Stimulated activated CD8-positive, alpha-beta memory T cell treated with anti-CD3 and anti-CD28 coated beads, Interleukin-15, amount 100 ng/mL, for 24 hours (primary cell): ENCODE results near the gene RAB3C.
"Not testable (repeated sequence)": the region's sequence is repeated elsewhere in the genome, so short reads cannot be mapped to it uniquely, and the experiment has no call there.

ENCODE experiments used
- DNase-seq: peaks from one replicate; pipeline ENCODE4 v3.0.0-alpha.2; 2020; ENCODE audit warnings: low read depth

RAB3C gene

DNA sequence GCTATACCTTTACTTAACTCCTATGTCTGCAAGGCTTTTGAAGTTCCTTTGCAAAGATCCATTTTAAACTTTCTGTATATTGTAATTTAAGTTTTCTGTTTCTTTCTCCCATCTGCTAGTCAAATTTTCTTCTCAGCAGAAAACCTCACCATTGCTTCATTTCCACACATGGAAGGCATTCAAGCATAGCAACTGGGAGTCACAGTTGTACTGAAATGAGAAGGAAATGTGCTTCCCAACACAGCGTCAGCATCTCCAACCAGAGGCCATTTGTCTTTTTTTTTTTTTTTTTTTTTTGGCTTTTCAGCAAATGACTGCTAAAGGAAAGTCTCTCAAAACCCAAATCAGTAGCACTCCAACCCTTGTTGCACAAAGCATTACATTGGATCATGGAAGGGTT lies 92.5 kb downstream of the RAB3C start:
- DNase-seq: no peak

DNA sequence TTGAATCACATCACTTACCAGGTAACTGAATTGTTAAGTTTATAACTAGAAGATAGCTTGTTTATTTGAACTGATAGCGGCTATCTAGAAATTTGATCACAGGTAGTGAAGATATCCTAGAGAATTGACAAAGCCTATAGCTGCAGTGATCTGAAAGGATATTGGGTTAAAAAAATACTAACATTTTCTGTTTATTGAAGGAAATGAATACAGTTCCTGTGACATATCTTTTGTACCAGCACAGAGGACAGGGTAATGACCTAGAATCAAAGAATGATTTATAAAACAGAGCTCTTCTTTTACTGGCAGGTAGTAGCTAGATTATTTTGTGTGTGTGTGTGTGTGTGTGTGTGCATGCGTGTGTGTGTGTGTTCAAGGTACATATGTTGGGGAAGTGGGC lies 94.8 kb downstream of the RAB3C start:
- no peak for DNase-seq

DNA sequence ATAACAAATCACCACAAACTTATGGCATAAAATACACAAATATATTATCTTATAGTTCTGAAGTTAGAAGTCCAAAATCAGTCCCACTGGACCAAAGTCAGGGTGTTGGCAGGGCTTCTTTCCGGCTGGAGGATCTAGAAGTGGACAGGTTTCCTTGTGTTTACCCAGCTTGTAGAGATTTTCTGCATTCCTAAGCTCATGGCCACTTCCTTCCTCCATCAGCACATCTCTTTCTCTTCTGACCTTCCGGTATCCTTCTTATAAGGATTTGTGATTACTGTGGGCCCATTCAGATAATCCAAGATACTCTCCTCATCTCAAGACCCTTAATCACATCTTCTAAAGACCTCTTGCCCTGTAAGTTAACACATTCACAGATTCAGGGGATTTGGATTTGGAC lies 97.6 kb downstream of the RAB3C start:
- DNase-seq: no peak

DNA sequence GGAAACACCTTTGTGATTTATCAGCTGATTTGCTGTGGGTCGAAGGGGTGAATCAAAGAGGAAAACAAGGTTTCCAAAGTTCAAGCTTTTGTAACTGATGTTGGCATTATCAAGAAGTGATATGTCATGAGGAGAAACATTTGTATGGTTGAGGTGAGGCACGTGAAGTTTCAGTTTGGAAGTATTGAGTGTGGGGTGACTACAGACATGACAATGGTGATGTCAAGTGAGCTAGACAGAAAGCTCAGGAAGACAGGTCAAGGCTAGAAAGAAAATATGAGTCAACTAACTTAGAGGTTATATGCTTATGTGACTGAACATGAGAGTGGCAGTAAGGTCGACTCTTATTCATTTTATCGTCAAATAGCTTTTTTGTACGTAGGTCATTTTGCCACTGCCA lies 99.1 kb downstream of the RAB3C start:
- no peak for DNase-seq

DNA sequence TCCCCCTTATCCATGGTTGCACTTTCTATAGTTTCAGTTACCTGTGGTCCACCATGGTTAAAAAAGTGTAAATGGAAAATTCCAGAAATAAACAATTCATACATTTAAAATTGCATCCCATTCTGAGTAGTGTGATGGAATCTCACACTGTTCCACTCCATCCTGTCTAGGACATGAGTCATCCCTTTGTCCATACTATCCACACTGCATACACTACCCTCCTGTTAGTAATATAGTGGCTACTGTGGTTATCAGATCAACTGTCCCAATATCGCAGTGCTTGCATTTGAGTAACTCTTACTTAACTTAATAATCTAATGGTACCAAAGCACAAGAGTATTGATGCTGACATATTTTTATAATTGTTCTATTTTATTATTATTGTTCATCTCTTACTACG lies 100.7 kb downstream of the RAB3C start:
- DNase-seq: no peak

DNA sequence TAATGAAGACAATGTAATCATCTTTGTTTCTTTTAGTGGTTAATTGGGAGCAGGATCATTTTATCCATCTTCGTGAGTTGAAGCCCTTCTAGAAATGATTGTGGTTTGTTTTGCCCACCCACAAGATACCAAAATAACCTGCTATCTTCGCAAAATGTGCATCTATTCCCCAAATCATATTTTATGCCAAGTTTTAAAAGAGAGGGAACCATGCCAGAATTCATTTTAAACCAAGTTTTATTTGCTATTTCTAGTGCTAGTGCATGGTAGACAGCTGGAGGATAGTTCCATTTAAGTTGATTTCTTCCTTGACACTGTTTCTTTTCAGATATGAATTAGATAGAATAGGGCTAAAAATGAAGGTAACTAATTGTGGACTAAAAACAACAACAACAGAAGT lies 104.2 kb downstream of the RAB3C start:
- no peak for DNase-seq

DNA sequence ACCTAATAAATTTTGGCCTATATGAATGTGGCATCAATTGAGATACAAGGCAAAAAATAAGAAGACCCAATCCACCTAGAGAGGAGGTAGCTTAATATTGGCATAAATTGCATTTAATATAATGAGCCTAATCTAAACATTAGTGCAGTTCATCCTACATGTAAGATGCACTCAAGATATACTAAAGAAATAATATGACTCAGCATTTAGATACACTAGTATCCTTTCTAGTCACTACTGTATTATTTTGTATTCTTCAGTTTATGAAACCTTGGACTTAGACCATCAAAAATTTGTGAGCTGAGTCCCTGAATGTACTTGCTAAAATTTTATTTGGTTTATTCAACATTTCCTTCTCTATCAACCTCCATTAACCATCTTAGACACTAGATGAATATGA lies 104.7 kb downstream of the RAB3C start:
- DNase-seq: no peak

DNA sequence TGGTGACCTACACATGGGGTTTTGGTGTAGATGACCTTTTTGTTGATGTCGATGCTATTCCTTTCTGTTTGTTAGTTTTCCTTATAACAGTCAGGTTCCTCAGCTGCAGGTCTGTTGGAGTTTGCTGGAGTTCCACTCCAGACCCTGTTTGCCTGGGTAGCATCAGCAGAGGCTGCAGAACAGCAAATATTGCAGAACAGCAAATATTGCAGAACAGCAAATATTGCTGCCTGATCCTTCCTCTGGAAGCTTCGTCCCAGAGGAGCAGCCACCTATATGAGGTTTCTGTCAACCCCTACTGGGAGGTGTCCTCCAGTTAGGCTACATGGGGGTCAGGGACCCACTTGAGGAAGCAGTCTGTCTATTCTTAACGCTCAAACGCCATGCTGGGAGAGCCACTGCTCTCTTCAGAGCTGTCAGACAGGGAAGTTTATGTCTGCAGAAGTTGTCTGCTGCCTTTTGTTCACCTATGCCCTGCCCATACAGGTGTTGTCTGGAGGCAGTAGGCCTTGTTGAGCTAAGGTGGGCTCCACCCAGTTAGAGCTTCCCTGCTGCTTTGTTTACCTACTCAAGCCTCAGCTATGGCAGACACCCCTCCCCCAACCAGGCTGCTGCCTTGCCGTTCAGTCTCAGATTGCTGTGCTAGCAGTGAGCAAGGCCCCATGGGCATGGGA lies 116.3 kb downstream of the RAB3C start:
- not testable (repeated sequence) for DNase-seq

DNA sequence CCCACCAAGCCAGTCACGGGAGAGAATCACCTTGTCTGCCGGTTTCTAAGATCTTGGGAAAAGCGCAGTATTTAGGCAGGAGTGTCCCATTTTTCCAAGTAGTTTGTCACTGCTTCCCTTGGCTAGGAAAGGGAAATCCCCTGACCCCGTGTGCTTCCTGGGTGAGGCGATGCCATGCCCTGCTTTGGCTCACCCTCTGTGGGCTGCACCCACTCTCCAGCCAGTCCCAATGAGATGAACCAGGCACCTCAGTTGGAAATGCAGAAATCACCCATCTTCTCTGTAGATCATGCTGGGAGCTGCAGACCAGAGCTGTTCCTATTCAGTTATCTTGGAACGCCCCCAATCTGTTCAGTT lies 116.9 kb downstream of the RAB3C start:
- DNase-seq: no peak

DNA sequence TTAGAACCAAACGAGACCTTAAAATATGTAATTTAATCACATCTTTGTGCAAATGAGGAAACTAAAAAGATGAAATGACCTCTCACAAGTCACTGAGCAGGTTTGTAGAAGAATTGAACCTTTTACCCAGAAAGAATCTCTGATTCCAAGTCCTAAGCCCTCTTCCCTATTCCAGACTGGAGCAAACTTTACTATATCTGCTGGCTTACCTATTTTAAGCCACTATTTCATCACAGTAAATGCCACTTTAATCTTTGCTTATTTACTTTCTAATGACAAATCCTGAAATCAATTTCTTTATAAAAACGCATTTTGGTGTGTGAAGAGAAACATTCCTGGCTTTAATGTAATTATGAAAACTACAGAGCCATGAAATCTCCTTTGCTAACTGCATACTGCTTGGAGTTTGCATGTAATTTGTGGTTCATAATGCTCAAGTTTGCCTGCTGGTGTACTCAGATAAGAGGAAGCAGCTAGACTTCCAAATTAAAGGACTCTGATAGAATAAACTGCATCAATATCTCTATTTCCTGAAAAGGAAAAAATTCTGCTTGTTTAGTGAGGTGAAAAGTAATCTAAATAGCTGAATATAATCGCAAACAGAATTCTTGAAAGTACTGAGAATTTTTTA lies 121.2 kb downstream of the RAB3C start:
- no peak for DNase-seq

DNA sequence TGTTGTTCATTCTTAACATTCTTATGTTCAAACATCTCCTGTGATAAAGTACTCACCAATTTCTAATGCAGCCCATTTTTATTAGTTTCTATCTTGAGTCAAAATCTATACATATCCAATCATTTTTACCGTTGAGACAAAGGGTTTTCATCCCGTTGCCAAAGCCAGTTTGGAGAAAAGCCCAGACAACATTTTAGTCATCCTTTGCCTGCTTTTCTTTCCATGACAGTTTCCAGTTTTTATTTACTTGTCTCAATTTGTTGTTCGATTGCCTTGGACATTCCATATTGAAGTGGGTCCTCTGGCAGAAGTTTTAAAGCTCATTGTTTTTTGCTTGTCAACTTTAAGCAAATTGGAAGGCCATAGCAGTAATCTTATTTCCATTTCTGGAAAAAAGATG lies 123.9 kb downstream of the RAB3C start:
- no peak for DNase-seq

DNA sequence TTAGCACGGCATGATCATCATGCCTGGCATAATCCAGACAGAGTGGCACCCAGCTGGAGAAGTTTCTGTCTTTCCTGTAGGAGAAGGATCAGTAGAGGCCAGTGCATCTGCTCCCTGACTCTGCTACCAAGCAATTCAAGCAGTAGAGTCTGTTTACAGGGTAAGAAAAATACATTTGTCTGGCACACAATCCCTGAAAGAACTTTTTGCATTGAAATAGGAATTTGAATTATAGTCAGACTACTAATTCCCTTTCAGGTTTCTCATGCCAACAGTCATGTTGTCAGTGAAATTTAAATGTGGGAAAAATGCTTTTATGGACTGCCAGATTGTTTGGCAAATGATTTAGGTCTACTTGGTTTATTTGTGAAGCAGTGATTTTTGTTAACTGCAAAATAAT lies 125.6 kb downstream of the RAB3C start:
- DNase-seq: no peak

DNA sequence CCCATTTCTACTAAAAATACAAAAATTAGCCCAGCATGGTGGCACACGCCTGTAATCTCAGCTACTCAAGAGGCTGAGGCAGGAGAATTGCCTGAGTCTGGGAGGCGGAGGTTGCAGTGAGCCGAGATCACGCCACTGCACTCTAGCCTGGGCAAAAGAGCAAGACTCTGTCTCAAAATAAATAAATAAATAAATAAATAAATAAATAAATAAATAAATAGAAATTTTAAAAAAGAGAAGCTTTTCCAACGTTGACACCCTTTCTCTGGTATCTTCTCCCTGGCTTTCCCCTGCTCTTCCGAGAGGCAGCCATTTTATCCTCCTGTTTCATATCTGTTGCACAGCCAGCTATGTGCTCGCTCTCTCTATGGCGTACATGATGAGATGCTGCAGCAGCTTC lies 127.5 kb downstream of the RAB3C start:
- DNase-seq: not testable (repeated sequence)

DNA sequence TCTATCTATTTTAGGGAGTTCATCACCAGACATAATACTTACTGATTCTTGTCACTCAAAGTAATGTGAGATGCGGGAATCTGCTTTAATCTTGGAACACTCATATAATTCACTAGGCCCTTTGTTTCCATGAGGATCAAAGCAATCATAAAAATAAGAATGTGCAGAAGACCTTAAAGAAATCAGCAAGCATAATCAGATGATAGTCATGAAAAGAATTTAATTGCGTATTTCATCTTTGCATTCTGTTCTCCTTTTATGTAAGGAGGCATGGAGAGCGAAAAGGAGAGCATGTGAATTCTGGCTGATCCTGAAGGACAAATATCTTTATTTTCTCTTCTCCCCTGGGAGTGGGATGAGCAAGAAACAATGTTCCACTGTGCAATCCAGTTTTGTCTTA lies 128.0 kb downstream of the RAB3C start:
- no peak for DNase-seq

DNA sequence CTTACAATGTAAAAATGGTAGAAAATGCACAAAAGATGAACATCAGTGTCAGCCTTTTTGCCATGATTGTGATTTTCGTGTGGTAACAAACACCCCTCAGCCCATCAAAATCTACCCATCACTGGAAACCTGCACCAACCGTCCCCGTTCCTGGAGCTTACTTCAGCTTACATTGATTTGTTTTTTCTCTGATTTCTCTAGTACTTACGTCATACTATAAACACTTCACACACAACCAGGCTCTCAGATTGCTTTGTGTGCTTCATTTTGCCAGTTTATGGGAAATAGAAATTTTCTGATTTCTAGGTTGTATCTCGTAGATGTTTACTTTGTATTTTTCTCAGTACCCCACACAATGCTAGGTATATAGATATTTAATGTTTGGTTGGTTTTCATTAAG lies 129.1 kb downstream of the RAB3C start:
- DNase-seq: no peak

DNA sequence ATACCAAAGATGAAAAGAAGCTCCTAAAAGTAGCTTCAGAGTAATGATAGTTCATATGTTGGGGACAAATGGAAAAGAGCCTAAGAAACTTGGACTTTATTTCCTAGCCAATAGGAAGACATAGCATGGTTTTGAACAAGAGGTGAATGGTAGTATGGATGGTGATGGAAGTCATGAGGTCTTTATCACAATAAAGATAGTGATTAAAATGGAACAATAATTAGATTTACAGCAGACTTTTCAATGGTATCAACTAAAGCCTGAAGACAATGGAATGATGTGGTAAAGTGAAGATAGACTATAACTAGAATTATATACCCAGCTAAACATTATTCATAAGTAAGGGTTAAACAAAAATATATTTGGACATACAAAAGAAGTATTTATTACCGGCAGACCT lies 131.2 kb downstream of the RAB3C start:
- DNase-seq: no peak

DNA sequence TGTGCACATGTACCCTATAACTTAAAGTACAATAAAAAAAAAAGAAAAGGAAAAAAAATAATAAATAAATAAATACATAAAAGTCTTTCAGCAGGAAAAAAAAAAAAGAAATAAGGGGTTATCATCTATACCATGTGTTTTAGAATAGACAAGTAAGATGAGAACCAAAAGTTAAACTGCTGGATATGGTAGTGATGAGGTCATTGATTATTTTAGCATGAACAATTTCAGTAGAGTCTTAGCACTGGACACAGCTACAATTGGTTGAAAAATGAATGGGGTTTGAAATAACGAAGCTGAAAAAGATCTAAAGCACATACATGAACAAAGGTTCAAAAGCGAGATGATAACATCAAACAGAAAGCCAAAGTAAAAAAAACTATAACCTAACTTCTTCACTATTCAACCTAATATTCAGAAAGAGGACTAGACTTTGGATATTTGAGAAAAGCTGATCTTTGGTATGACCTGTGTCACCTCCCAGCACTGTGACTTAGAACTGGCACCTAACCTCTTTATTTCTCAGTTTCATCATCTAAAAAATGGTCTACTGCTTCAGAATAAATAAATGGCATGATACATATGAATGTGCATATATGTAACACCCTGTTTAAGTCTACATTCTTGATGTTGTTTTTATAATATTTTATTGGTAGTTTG lies 133.3 kb downstream of the RAB3C start:
- no peak for DNase-seq

DNA sequence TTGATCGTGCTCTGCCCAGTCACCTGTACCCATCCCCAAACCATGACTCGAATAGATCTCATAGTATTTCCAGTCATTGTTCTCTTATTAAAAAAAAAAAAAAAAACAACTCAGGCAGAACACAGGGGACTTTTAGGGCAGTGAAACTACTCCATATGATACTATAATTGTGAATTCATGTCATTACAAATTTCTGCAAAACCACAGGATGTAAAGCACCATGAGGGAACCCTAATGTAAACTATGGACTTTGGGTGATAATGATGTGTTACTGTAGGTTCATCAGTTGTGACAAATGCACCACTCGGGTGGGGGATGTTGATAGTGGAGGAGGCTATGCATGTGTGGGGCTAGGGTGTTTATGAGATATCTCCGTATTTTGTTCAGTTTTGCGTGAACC lies 133.8 kb downstream of the RAB3C start:
- no peak for DNase-seq

DNA sequence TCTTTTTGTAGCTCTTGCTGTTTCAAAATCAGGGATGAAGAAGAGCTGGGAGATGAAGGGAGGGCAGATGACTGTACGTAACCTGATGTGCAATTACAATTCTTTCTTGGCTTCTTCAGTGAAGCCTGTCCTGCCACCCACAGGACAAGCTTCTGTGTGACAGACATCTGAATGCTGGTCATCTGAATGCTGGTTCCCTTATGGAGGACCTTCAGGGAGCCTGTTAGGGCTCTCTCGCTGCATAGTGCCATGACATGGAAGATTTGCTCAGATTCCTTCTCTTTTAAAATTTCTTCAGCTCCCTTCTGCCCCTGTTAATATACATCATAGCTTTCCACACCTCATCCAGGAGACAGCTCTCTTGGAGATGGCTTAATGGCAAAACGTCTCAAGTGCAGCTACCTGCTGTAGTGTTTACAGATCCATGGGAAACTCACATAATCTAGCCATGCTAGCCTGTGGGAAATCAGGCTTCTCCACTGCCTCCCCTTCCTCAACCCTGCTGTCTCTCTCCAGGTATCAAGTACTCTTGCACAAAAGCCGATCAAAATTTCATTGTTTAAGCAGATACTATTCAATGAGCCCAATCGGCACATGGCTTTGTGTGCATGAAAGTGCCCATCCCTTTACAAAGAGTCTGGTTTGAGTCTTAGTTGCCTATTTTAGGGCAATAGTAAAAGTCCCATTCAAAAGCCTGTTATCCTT lies 134.6 kb downstream of the RAB3C start:
- no peak for DNase-seq

DNA sequence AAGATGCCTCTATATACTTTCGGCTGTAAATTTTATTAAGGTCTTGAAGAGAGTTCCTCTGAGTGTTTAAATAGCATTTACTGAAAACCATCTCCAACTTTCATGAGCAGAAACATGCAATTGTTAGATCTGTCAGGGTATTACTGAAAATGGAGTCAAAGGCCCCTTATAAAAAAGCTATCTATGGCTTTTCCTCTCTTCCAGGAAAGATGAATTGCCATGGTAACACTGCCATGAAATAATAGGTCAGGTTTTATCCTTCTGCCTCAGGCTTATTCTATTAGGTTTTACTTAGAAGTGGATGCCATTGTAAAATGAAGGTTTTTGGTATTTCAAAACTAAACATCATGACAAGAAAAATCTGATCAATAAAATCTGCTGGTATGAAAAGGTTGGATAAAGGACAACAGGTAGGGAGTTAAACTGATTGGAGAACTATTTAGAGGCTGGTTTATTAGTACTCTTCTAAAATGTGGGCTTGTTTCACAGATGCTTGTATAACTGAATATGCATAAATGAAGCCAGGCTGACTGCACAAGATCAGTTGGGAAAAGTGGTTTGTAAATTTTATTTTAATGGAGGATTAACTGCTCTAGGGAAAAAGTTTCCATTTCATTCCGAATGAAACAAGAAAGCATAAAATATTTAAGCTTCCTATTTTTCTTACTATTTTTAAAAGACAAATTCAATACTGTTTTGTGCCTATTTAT lies 135.5 kb downstream of the RAB3C start:
- DNase-seq: no peak

DNA sequence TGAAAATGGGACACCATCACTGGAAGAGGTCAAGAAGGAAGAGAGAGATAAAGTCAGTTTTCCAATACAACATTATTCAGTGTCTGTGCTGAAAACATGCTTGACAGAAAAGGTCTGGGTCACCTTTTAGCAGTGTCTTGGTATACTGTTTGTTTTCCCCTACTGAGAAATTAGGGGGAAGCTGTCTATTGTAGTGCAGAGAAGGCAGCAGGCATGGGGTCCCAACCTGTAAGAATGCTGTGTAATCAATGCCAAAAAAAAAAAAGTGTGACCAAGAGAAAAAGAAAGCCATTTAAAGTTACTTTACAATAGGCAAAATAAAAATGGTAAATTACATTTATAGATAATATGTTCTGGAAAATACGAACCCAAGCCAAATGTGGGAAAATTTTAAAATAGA lies 139.3 kb downstream of the RAB3C start:
- no peak for DNase-seq

DNA sequence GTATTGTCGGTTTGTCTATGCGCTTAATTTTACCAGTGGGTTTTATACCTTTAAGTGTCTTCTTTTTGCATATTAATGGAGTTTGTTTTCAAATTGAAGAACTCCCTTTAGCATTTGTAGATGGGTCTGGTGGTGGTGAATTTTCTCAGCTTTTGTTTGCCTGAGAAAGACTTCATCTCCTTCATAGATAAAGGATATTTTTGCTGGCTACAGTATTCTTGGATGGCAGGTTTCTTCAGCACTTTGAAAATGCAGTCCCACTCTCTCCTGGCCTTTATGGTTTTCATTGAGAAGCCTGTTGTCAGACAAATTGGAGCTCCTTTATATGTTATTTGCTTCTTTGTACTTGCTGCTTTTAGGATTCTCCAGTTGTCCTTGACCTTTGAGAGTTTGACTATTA lies 142.1 kb downstream of the RAB3C start:
- DNase-seq: no peak

DNA sequence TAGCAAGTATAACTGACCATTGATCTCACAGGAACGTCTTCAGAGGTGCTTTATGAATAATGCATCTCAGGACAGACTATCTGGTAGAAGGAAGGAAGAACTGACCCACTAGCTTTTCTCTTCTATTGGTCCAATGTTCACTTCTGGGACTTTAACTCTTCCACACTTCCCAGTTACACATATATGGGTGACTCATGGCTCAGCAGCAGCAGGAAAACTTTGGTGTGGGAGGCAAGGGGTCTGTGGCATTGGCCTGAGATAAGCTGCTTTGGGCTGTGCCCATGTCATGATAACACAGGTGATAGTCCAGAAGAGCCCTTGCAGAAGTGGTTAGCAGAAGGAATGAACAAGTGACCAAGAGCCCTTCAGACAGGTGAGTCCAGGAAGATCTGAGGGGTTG lies 148.8 kb downstream of the RAB3C start:
- DNase-seq: no peak
